ENCODE measurements around the gene ULK4.

DNA sequence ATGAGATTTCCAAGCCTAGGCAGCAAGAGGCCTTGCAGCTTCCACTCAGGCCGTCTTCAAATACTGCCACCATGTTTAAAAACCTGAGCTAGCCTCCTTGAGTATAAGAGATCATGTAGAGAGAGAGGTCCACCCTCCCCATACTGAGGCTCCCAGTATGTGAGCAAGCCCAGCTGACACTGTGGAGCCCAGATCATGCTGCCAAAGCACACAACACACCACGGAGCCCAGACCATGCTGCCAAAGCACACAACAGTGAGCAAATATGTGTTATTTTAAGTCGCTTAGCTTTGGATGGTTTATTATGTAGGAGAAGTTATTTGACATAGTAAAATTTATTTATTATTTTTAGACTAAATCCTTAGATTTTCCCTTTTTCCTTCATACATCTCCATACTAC lies 428.9 kb downstream of the ULK4 start:
- TF ChIP-seq, protein P1, sequence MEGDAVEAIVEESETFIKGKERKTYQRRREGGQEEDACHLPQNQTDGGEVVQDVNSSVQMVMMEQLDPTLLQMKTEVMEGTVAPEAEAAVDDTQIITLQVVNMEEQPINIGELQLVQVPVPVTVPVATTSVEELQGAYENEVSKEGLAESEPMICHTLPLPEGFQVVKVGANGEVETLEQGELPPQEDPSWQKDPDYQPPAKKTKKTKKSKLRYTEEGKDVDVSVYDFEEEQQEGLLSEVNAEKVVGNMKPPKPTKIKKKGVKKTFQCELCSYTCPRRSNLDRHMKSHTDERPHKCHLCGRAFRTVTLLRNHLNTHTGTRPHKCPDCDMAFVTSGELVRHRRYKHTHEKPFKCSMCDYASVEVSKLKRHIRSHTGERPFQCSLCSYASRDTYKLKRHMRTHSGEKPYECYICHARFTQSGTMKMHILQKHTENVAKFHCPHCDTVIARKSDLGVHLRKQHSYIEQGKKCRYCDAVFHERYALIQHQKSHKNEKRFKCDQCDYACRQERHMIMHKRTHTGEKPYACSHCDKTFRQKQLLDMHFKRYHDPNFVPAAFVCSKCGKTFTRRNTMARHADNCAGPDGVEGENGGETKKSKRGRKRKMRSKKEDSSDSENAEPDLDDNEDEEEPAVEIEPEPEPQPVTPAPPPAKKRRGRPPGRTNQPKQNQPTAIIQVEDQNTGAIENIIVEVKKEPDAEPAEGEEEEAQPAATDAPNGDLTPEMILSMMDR (conservative IDR thresholded peaks at IDR 0.05 in 1 of 2, IDR thresholded peaks at IDR 0.05 in 1 of 2; ENCODE audit: low read depth in 1 of 2, low read length in 2 of 2), result no peak
- TF ChIP-seq EZH2 (IDR thresholded peaks at IDR 0.05; ENCODE audit: low read length, missing control alignments), result no peak
